Natural killer cell (primary cell): Measurements from ENCODE around the gene NRDE2. TPM values are rescaled to one million over a fixed set of nuclear protein-coding genes. Genes with fewer than 3 reads are reported as not detected.
"Not testable (repeated sequence)": the region's sequence is repeated elsewhere in the genome, so short reads cannot be mapped to it uniquely, and the experiment has no call there.

Source experiments
- ATAC-seq, 3 donors: fragments of 150-1000 bp in 2 of 3; fragments of 200-7000 bp in 1 of 3; cut with Tn5 transposase; 1 replicate in 1 of 3; 2 replicates in 2 of 3; pipeline ENCODE4 v1.10.0; 2021; ENCODE audit warnings: mild to moderate bottlenecking in 2 of 3, moderate library complexity in 2 of 3
- DNase-seq, 2 donors: peaks; one replicate each; pipeline versions ENCODE4 v3.0.0 to v3.0.0-alpha.2; 2013 to 2021; ENCODE audit warnings: mixed read lengths in 1 of 2
- H3K27ac ChIP-seq: one replicate; pipeline ENCODE4 v1.5.1; 2013; ENCODE audit warnings: mild to moderate bottlenecking, low read length
- H3K27me3 ChIP-seq: one replicate; pipeline ENCODE4 v1.6.1; 2013; ENCODE audit warnings: low read length; ENCODE audit not compliant: control insufficient read depth, insufficient read depth
- H3K36me3 ChIP-seq: one replicate; pipeline ENCODE4 v1.6.1; 2013; ENCODE audit warnings: low read length; ENCODE audit not compliant: control insufficient read depth, insufficient read depth
- H3K4me1 ChIP-seq: one replicate; pipeline ENCODE4 v1.6.1; 2013; ENCODE audit warnings: low read length; ENCODE audit not compliant: control insufficient read depth, insufficient read depth
- H3K4me3 ChIP-seq: one replicate; pipeline ENCODE4 v1.5.1; 2013; ENCODE audit warnings: low read length
- H3K9me3 ChIP-seq: one replicate; pipeline ENCODE4 v1.6.1; 2013; ENCODE audit warnings: low read length; ENCODE audit not compliant: control insufficient read depth, insufficient read depth
- H3K27ac Mint-ChIP-seq, 2 donors: one replicate each; pipeline ENCODE4 v1.8.0; 2022; ENCODE audit warnings: mild to moderate bottlenecking in 2 of 2, mixed read lengths in 2 of 2, moderate library complexity in 1 of 2
- H3K27me3 Mint-ChIP-seq, 2 donors: one replicate each; pipeline ENCODE4 v1.8.0; 2022; ENCODE audit warnings: low read depth in 2 of 2, mixed read lengths in 2 of 2
- H3K36me3 Mint-ChIP-seq: one replicate; pipeline ENCODE4 v1.8.0; 2022; ENCODE audit warnings: mixed read lengths
- H3K4me1 Mint-ChIP-seq, 2 donors: one replicate each; pipeline ENCODE4 v1.8.0; 2022; ENCODE audit warnings: mixed read lengths in 2 of 2
- H3K4me3 Mint-ChIP-seq: one replicate; pipeline ENCODE4 v1.8.0; 2022; ENCODE audit warnings: mild to moderate bottlenecking, moderate library complexity, mixed read lengths
- H3K9me3 Mint-ChIP-seq, 2 donors: one replicate each; pipeline ENCODE4 v1.8.0; 2022; ENCODE audit warnings: mixed read lengths in 2 of 2
- WGBS: methylation state at CpG from one replicate; pipeline ENCODE4 v1.1.7; 2013; ENCODE audit warnings: missing lambda C conversion rate; ENCODE audit not compliant: insufficient coverage; 5-methylcytosine and 5-hydroxymethylcytosine counted together
- intact Hi-C: fragments of 100-400 bp; cut with micrococcal nuclease; formaldehyde crosslinking; loops from one replicate; pipeline ENCODE4 v1.14.2; 2022
- total RNA-seq, 4 donors: library from RNA; stranded (reverse); fragments of 120-200 nt in 1 of 4; gene quantifications; one replicate each; pipeline versions ENCODE4 v1.2.3 to v1.2.4, GENCODE V29; 2013 to 2022
- TF ChIP-seq, protein P1 (sequence below): fragments of 200-600 bp; IDR thresholded peaks from one replicate; pipeline ENCODE4 v1.8.0; 2022; ENCODE audit warnings: antibody characterized with exemption

Gene NRDE2
- total RNA-seq, 3 donors from 2014 or later (not counting 1 experiment from before 2014, with no cell fraction given), result 32.6 to 46.3 (median 40.7) TPM

DNA sequence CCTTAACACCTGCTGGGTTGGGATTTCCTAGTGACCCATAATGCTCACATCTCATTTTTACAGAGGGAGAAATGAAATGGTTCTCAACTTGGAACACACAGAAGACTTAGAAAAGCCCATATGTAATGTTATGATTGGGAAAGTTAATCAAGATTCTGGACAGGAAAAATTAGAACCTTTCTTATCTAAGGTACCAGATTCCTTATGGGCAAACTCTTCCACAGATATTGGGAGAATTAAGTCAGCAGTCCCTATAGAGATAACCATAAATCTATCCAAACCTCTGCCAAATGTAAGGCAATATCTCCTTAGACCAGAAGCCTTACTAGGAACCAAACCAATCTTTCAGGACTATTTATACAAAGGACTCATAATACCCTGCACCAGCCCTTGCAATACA lies 89.3 kb downstream of the NRDE2 start:
- Histone ChIP-seq H3K27ac (no peak overlapping the region), H3K4me3 (no peak overlapping the region), H3K36me3 (no peaks in the 10 kb centered on the region), H3K27me3 (no peaks in the 10 kb centered on the region), H3K9me3 (peaks cover 35% of the 10 kb centered on the region), H3K4me1 (no peaks in the 10 kb centered on the region)
- DNase-seq, result no peak
- TF ChIP-seq, protein P1, sequence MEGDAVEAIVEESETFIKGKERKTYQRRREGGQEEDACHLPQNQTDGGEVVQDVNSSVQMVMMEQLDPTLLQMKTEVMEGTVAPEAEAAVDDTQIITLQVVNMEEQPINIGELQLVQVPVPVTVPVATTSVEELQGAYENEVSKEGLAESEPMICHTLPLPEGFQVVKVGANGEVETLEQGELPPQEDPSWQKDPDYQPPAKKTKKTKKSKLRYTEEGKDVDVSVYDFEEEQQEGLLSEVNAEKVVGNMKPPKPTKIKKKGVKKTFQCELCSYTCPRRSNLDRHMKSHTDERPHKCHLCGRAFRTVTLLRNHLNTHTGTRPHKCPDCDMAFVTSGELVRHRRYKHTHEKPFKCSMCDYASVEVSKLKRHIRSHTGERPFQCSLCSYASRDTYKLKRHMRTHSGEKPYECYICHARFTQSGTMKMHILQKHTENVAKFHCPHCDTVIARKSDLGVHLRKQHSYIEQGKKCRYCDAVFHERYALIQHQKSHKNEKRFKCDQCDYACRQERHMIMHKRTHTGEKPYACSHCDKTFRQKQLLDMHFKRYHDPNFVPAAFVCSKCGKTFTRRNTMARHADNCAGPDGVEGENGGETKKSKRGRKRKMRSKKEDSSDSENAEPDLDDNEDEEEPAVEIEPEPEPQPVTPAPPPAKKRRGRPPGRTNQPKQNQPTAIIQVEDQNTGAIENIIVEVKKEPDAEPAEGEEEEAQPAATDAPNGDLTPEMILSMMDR, result no peak
- intact Hi-C loops, result no loop called here
- no peaks in the 10 kb centered on the region for H3K4me1 Mint-ChIP-seq
- H3K4me3 Mint-ChIP-seq, result no peak overlapping the region
- no peak for ATAC-seq
- peaks cover 32% of the 10 kb centered on the region for H3K36me3 Mint-ChIP-seq
- peaks cover 8 to 21% of the 10 kb centered on the region in 2 donors for H3K9me3 Mint-ChIP-seq
- no peak overlapping the region for H3K27ac Mint-ChIP-seq
- peaks cover 11 to 13% of the 10 kb centered on the region in 2 donors for H3K27me3 Mint-ChIP-seq

GRCh38 chr14:90239139-90239538 lies 92.6 kb downstream of the NRDE2 start:
- no peak overlapping the region for H3K27ac Mint-ChIP-seq
- peaks cover 11 to 24% of the 10 kb centered on the region in 2 donors for H3K9me3 Mint-ChIP-seq
- H3K36me3 Mint-ChIP-seq, result peaks cover 44% of the 10 kb centered on the region
- H3K4me3 Mint-ChIP-seq, result no peak overlapping the region
- peaks cover 21 to 29% of the 10 kb centered on the region in 2 donors for H3K27me3 Mint-ChIP-seq
- intact Hi-C loops, result loop anchor here (10.0 kb wide), 2 partner anchors 264 to 1214 kb away; no protein-coding TSS in a partner anchor
- Histone ChIP-seq H3K4me1 (peaks cover 5% of the 10 kb centered on the region), H3K36me3 (no peaks in the 10 kb centered on the region), H3K4me3 (no peak overlapping the region), H3K27ac (no peak overlapping the region), H3K9me3 (peaks cover 42% of the 10 kb centered on the region), H3K27me3 (peaks cover 4% of the 10 kb centered on the region)
- TF ChIP-seq, protein P1, result no peak
- ATAC-seq (no peak), DNase-seq (no peak)
- WGBS, result 88% methylated on average over 3 of the region's 3 CpGs
- H3K4me1 Mint-ChIP-seq, result no peaks in the 10 kb centered on the region

- Histone ChIP-seq H3K4me3 (no peak overlapping the region), H3K27ac (no peak overlapping the region), H3K9me3 (peaks cover 34% of the 10 kb centered on the region), H3K27me3 (peaks cover 4% of the 10 kb centered on the region), H3K36me3 (no peaks in the 10 kb centered on the region), H3K4me1 (peaks cover 5% of the 10 kb centered on the region)
- no peak overlapping the region for H3K27ac Mint-ChIP-seq
- H3K4me3 Mint-ChIP-seq, result no peak overlapping the region
- 18% methylated on average over 25 of the region's 25 CpGs for WGBS
- intact Hi-C loops, result loop anchor here (1.0 to 10.0 kb wide), 3 partner anchors 261 to 1211 kb away; no protein-coding TSS in a partner anchor
- no peaks in the 10 kb centered on the region for H3K4me1 Mint-ChIP-seq
- DNase-seq (peak; percentile 53 to 69), ATAC-seq (peak; percentile 75 to 88 (median 82))
- peaks cover 9 to 19% of the 10 kb centered on the region in 2 donors for H3K9me3 Mint-ChIP-seq
- TF ChIP-seq, protein P1, result peak; percentile 92
- peaks cover 34% of the 10 kb centered on the region for H3K36me3 Mint-ChIP-seq
- H3K27me3 Mint-ChIP-seq, result peaks cover 18 to 22% of the 10 kb centered on the region in 2 donors
Measured at GRCh38 chr14:90235179-90235976, 96.4 kb downstream of the NRDE2 start.

GRCh38 chr14:90229942-90230341 lies 101.8 kb downstream of the NRDE2 start:
- not testable (repeated sequence) for H3K27me3 ChIP-seq, DNase-seq, H3K36me3 ChIP-seq, H3K9me3 Mint-ChIP-seq, H3K9me3 ChIP-seq, H3K4me1 ChIP-seq, H3K4me3 ChIP-seq, ATAC-seq, H3K27ac Mint-ChIP-seq, H3K27ac ChIP-seq, H3K4me1 Mint-ChIP-seq, H3K4me3 Mint-ChIP-seq, H3K36me3 Mint-ChIP-seq
- intact Hi-C loops, result loop anchor here (10.0 kb wide), 2 partner anchors 255 to 1205 kb away; no protein-coding TSS in a partner anchor
- H3K27me3 Mint-ChIP-seq, result peaks cover 4 to 27% of the 10 kb centered on the region in 2 donors
- WGBS, result 89% methylated on average over 1 of the region's 1 CpG
